ENCODE measurements around the gene IL4.

The IL4 gene

DNA sequence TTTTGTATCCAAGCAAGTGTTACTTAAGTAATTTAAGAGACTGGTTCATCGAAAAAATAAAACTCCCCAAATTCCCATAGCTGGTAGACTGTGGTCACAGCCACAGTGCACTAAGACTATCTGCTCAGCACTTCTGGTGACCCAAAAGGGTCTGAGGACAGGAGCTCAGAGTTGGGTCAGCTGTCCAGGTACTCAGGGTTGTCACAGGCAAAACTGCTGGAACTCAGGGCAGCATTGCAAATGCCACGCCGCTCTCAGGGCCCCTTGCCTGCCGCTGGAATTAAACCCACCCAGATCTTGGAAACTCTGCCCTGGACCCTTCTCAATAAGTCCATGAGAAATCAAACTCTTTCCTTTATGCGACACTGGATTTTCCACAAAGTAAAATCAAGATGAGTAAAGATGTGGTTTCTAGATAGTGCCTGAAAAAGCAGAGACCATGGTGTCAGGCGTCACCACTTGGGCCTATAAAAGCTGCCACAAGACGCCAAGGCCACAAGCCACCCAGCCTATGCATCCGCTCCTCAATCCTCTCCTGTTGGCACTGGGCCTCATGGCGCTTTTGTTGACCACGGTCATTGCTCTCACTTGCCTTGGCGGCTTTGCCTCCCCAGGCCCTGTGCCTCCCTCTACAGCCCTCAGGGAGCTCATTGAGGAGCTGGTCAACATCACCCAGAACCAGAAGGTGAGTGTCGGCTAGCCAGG lies 16.0 kb upstream of the IL4 start, which contains the start of gene IL13:
Gene IL13, plus strand, starts transcription at position 498 of the 705 bp plus-strand sequence. Its CDS starts 14 bp downstream, at position 512.
- in situ Hi-C loops (cut with MboI; ENCODE audit: low sequenced_read_pairs): no loop called here

GRCh38 chr5:132658381-132659302 lies 15.1 kb upstream of the IL4 start:
- in situ Hi-C loops (cut with MboI; ENCODE audit: low sequenced_read_pairs): no loop called here

GRCh38 chr5:132659598-132660493 lies 13.9 kb upstream of the IL4 start:
- in situ Hi-C loops (cut with MboI; ENCODE audit: low sequenced_read_pairs): no loop called here

- in situ Hi-C loops (cut with MboI; ENCODE audit: low sequenced_read_pairs): no loop called here
These were observed 12.4 kb upstream of the IL4 start for GRCh38 chr5:132661231-132662003.

DNA sequence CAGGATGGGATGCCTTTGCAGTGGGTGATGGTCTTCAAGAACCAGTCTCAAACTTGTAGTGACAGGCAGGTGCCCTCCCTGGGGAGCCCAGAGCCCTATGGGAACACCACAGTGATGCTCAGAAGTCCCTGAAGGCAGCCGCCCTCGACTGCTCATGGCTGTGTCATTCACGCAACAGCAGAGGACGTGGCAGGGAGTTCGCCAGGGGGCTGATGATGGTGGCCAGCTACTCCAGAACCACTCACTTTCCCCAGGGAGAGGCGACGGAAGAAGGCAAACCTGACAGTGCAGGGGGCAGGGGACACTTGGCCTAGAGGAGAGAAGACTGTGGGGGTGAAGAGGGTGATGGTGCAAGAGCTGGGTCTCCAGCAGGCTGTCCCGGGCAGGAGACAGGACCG lies 11.8 kb upstream of the IL4 start:
- in situ Hi-C loops (cut with MboI; ENCODE audit: low sequenced_read_pairs): no loop called here

- in situ Hi-C loops (cut with MboI; ENCODE audit: low sequenced_read_pairs): no loop called here
These were observed 10.6 kb upstream of the IL4 start for GRCh38 chr5:132662925-132663770.

DNA sequence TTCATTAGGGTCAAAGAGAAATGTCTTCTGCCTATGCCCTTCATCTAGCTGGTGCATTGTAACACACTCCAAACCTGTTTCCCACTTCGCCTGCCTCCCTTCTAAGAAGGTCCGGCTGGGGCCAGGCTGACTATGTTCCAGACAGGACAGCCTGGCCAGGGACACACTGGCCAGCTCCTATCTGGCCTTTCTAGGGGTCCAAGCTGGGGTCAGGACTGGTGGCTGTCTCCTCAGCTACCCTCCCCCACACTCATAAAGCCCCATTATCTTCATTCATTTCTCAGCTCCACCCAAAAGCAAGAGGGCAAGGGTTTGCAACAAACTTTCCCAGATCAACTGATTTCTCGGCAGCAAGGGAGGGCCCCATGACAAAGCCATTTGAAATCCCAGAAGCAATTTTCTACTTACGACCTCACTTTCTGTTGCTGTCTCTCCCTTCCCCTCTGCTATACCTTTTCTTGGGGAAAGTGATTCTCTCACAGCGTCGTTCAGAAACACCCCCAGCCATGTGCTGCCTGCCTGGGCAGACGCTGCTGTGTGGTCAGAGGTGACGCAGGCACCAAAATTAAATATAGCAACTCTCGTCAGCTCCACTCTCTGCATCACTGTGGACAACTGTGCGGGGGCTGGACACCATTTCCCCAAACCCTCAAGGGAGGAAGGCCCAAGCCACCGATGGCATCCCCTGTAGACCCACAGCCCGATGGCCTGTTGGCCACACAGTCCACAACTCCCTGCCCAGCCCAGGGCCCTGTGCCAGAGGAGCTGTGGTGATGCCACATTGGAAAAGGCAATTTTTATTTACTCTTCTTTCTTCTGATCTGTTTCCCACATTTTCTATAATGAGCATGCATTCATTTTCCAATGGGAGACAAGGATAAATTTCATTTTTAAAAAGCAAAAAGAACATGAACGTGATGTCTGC lies 9.8 kb upstream of the IL4 start:
- in situ Hi-C loops (cut with MboI; ENCODE audit: low sequenced_read_pairs): no loop called here

- in situ Hi-C loops (cut with MboI; ENCODE audit: low sequenced_read_pairs): no loop called here
These were observed 9.0 kb upstream of the IL4 start for GRCh38 chr5:132664696-132665209.

- in situ Hi-C loops (cut with MboI; ENCODE audit: low sequenced_read_pairs): no loop called here
These were observed 8.2 kb upstream of the IL4 start for GRCh38 chr5:132665574-132666080.

DNA sequence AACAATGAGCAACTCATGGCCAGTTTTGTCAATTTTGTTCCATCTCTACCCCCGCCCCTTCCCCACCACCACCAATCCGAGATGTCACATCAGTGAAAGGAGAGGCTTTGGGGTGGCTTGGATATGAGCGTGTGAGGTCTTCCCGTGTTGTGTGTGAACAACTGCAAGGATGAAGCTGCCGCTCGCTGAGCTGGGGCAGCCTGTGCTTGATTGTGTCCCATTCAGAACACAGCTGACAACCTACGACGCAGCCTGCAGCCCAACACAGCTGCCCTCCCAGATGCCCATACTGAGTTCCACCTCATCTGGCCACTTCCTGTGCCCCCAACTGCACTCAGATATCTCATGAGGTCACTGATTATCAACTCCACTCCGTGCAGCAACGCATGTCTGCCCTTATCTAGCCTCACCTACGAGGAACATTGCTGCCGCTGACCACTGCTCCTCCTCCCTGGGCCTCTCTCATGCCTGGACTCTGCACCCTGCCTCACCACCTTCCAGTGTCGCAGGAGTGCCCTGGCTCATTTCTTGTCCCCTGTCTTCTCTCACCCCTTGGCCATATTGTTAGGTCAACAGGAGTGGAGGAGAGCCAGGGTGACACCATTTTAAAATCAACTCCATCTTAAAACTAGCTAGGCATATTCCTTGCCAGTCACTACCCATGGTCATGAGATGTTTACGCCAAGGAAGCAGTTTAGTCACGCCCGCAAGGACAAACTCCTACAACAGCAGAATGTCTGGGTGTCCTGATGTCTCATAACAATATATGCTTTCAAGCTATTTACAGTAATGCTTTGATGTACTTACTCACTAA lies 7.3 kb upstream of the IL4 start:
- in situ Hi-C loops (cut with MboI; ENCODE audit: low sequenced_read_pairs): no loop called here

DNA sequence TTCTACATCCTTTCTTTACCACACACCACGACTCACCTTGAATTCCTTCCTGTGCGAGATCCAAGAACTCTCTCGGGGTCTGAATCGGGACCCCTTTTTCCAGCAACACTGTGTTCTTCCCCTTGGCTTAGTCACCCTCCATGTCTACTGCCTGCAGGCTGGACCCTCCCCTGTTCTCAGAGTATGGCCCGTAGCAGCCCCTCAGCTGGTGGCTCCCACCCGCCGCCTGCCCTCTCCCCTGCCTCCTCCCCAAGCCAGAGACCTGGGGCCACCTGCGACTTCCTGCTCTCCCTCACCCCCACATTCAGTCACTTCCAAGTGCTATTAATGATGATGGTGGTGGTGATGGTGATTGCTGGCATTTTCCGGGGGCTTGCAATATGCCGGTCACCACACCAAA lies 6.5 kb upstream of the IL4 start:
- in situ Hi-C loops (cut with MboI; ENCODE audit: low sequenced_read_pairs): no loop called here

DNA sequence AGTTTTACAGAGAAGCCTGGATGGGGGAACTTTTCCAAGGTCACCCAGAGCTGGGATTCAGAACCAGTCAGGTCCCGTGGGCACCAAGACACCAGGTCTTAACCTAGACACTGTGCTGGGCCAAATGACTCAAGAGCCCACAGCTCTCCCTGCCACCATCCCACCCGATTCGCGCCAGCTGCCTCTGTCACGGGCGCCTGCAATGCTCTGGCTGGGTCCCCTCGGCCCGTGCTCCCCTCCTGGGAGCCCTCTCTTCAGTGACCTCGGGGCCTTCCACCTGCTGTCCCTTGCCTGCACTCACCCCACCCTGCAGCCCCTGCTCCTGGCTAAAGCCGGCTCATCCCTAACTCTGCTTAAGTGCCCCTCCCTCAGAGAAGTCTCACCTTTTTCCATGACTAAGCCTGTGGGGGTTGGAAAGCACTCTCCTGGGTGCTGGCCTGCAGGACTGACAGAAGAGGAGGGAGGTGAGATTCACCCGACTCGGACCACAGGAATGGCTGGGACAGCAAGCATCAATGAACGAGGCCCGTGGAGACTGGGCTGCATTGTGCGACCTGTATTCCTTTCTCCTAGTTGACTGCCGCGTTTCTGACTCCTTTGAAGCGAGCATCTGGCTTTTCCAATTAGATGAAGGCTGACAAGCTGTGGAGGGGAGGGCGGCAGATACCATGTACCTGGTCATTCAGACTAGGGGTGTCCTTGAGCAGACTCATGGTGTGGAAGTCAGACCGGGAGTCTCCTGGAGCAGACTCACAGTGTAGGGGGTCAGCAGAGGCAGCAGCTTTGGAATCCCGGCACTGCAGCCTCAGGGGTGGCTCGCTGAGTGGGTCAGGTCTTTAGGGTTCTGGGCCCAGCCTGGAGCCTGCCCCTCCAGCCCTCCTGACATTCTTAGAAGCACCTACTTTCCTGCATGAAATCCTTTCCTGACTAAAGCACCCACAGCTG lies 5.8 kb upstream of the IL4 start:
- in situ Hi-C loops (cut with MboI; ENCODE audit: low sequenced_read_pairs): no loop called here

GRCh38 chr5:132668706-132669454 lies 4.9 kb upstream of the IL4 start:
- in situ Hi-C loops (cut with MboI; ENCODE audit: low sequenced_read_pairs): no loop called here

- in situ Hi-C loops (cut with MboI; ENCODE audit: low sequenced_read_pairs): no loop called here
These were observed 4.4 kb upstream of the IL4 start for GRCh38 chr5:132669455-132669820.

All from HL-60/S4 treated with phorbol 12-myristate 13-acetate at 8.2 ng/mL for 4 days and 3 days (cell line).